Kidney (tissue), 22 donors: ENCODE measurements around the gene LRIT2. TPM values are rescaled to one million over a fixed set of nuclear protein-coding genes. Genes with fewer than 3 reads are reported as not detected.

ENCODE experiments used
- DNase-seq, 5 donors: peaks; one replicate each; pipeline ENCODE4 v3.0.0-alpha.2; 2013 to 2020
- FAIRE-seq: peaks from 2 replicates; lab custom pipeline; 2012; peaks lifted over from hg19 to GRCh38; lab: Jason Lieb, UNC
- H3K27ac ChIP-seq, 2 donors: one replicate each; pipeline ENCODE4 v1.7.0; 2013; ENCODE audit warnings: low read depth in 2 of 2, low read length in 2 of 2, inconsistent platforms in 1 of 2
- H3K27me3 ChIP-seq: one replicate; pipeline ENCODE4 v1.7.1; 2013; ENCODE audit warnings: low read length, inconsistent platforms; ENCODE audit not compliant: control insufficient read depth, insufficient read depth
- H3K36me3 ChIP-seq, 3 donors: one replicate each; pipeline versions ENCODE4 v1.7.0 to v1.7.1; 2013; ENCODE audit warnings: low read length in 3 of 3, control low read depth in 1 of 3, inconsistent platforms in 1 of 3; ENCODE audit not compliant: insufficient read depth in 3 of 3, control insufficient read depth in 2 of 3
- H3K4me1 ChIP-seq, 3 donors: one replicate each; pipeline versions ENCODE4 v1.7.0 to v1.7.1; 2013; ENCODE audit warnings: low read length in 3 of 3, inconsistent platforms in 1 of 3, low read depth in 1 of 3; ENCODE audit not compliant: control insufficient read depth in 2 of 3, insufficient read depth in 2 of 3
- H3K4me3 ChIP-seq, 3 donors: one replicate each; pipeline versions ENCODE4 v1.7.0 to v1.8.1; 2013; ENCODE audit warnings: low read length in 3 of 3, control low read depth in 1 of 3, inconsistent platforms in 1 of 3
- H3K9ac ChIP-seq, 3 donors: one replicate each; pipeline versions ENCODE4 v1.7.0 to v1.7.1; 2013; ENCODE audit warnings: low read length in 3 of 3, control low read depth in 1 of 3, inconsistent platforms in 1 of 3
- H3K9me3 ChIP-seq, 3 donors: one replicate each; pipeline versions ENCODE4 v1.7.0 to v1.7.1; 2013; ENCODE audit warnings: low read length in 3 of 3, control low read depth in 1 of 3, inconsistent platforms in 1 of 3; ENCODE audit not compliant: control insufficient read depth in 2 of 3, insufficient read depth in 1 of 3
- CTCF ChIP-seq: IDR thresholded peaks from 3 replicates; pipeline ENCODE4 v1.5.1; 2012; ENCODE audit warnings: mild to moderate bottlenecking, moderate library complexity, borderline replicate concordance; ENCODE audit not compliant: insufficient read depth; ENCODE audit errors: extremely low read depth
- intact Hi-C: fragments of 100-400 bp; cut with DNase I; formaldehyde crosslinking; loops from one replicate; pipeline ENCODE4 v1.11.1; 2022
- long read RNA-seq, 10 donors: library from polyadenylated mRNA in 1 of 10; unstranded in 1 of 10; transcript quantifications; one replicate each; pipeline ENCODE4 v2.0.0 and lab custom pipeline, GENCODE V29; 2021 to 2026
- polyA plus RNA-seq: library from polyadenylated mRNA; stranded (reverse); fragments of 350-450 nt; fragmentation: Illumina TruSeq; extraction: RNeasy Lipid Tissue Mini Kit (QIAGEN cat#74804); gene quantifications from one replicate; pipeline ENCODE4 v1.2.3, GENCODE V29; 2014; ENCODE audit warnings: low read depth, low replicate concordance; ENCODE audit not compliant: insufficient read depth
- total RNA-seq: library from RNA; stranded (reverse); fragmentation: NEBNext Ultra II Directional; extraction: Animal tissue kit (Norgen Biotek cat#: 25700); gene quantifications from one replicate; pipeline ENCODE4 v1.2.1, GENCODE V29; 2021
- donor health status: control.
- donor health status: control.
- donor health status: control.
- donor health status: control.
- donor health status: control.
- donor health status: DM: yes; HTN: yes; CAD: no.
- donor health status: Normal renal cell carcinoma (clear cell type).

Gene LRIT2, protein sequence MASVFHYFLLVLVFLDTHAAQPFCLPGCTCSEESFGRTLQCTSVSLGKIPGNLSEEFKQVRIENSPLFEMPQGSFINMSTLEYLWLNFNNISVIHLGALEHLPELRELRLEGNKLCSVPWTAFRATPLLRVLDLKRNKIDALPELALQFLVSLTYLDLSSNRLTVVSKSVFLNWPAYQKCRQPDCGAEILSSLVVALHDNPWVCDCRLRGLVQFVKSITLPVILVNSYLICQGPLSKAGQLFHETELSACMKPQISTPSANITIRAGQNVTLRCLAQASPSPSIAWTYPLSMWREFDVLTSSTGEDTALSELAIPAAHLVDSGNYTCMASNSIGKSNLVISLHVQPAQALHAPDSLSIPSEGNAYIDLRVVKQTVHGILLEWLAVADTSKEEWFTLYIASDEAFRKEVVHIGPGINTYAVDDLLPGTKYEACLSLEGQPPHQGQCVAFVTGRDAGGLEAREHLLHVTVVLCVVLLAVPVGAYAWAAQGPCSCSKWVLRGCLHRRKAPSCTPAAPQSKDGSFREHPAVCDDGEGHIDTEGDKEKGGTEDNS
- total RNA-seq (not detected), polyA plus RNA-seq (not detected)
- long read RNA-seq, donor 1: 0 reads
- long read RNA-seq, donor 2: 0 reads
- long read RNA-seq, donor 3: 0 reads
- long read RNA-seq, donor 4: 0 reads
- long read RNA-seq, donor 5: 0 reads
- long read RNA-seq, donor 6: 0 reads
- long read RNA-seq, donor 7: 0 reads
- long read RNA-seq, donor 8: 0 reads
- long read RNA-seq, donor 9: 0 reads
- long read RNA-seq, donor 10: 0 reads

DNA sequence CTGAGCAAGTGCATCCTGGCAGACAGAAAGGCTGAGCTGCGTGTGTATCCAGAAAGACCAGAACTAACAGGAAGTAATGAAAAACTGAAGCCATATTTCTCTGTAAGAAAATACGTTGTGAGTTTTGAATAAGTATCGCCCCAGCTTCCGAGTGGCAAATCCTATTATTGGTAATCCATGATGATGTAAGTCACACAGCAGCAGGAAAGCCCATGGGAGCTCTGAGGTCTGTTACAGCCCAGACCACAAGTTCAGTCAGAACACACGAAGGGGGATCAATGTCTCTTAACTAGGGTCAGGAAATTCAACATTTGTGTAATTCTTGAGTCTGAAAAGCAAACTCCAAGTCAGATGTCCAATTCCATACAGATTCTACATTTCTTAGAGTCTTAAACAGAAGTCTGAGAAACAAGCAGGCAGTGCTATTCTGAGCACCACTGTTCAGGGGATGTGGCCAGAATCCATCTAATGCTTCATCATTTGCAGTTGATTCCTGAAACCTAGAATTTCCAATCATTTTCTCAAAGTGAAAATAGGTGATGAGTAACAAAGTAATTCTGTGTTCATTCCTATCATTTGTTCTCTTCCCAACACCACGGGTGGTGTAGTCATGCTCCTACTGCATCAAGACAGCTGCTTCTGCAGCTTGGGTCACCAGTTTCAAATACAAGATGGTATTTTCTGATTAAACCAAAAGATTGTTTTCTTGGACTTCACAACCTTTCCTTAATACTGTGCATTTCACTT, at the start of gene LRIT2:
Gene LRIT2, minus strand, starts transcription at position 118 of the 747 bp plus-strand sequence. Its CDS starts 24 bp downstream, at position 94.
- no peak within 1 kb of the TSS for H3K27ac ChIP-seq
- H3K27me3 ChIP-seq: no peaks in the 10 kb centered on the region
- FAIRE-seq: no peak
- H3K9me3 ChIP-seq: no peaks in the 10 kb centered on the region
- intact Hi-C loops: no loop called here
- DNase-seq: no peak
- TF ChIP-seq CTCF: no peak
- no peaks in the 10 kb centered on the region for H3K36me3 ChIP-seq
- H3K9ac ChIP-seq: no peak within 1 kb of the TSS
- no peak within 1 kb of the TSS for H3K4me3 ChIP-seq
- no peaks in the 10 kb centered on the region for H3K4me1 ChIP-seq

- no peak for FAIRE-seq
- DNase-seq: no peak
- Histone ChIP-seq H3K36me3 (no peaks in the 10 kb centered on the region), H3K4me3 (no peak overlapping the region), H3K9me3 (no peaks in the 10 kb centered on the region), H3K27me3 (no peaks in the 10 kb centered on the region), H3K9ac (no peak overlapping the region), H3K27ac (no peak overlapping the region), H3K4me1 (no peaks in the 10 kb centered on the region)
- intact Hi-C loops: no loop called here
- TF ChIP-seq CTCF: no peak
Observed at GRCh38 chr10:84270708-84271107, 45.4 kb upstream of the LRIT2 start.

GRCh38 chr10:84269773-84270172, 44.4 kb upstream of the LRIT2 start:
- DNase-seq (no peak), FAIRE-seq (no peak)
- Histone ChIP-seq H3K27me3 (no peaks in the 10 kb centered on the region), H3K27ac (no peak overlapping the region), H3K9ac (no peak overlapping the region), H3K9me3 (no peaks in the 10 kb centered on the region), H3K4me1 (peaks cover 0 to under 1% (median 0%) of the 10 kb centered on the region in 3 donors), H3K36me3 (no peaks in the 10 kb centered on the region), H3K4me3 (no peak overlapping the region)
- no peak for TF ChIP-seq CTCF
- intact Hi-C loops: loop anchor here (5.0 to 10.0 kb wide), 2 partner anchors 95 to 268 kb away; no protein-coding TSS in a partner anchor
